Left ventricle myocardium superior (tissue), 1 donor: ENCODE measurements around the gene ADM. TPM values are rescaled to one million over a fixed set of nuclear protein-coding genes. Genes with fewer than 3 reads are reported as not detected.

Experiments used
- ATAC-seq: fragments of 200-7000 bp; cut with Tn5 transposase; one replicate; pipeline ENCODE4 v1.9.1; 2020; ENCODE audit warnings: mild to moderate bottlenecking, moderate library complexity
- DNase-seq: peaks from one replicate; pipeline ENCODE4 v3.0.0-alpha.2; 2020
- intact Hi-C: fragments of 100-400 bp; cut with micrococcal nuclease; formaldehyde crosslinking; loops from one replicate; pipeline ENCODE4 v1.11.0; 2022
- total RNA-seq: library from RNA; stranded (reverse); fragmentation: NEBNext Ultra II Directional; extraction: Animal tissue kit (Norgen Biotek cat#: 25700); gene quantifications from one replicate; pipeline ENCODE4 v1.2.1, GENCODE V29; 2021
- donor health status: DM: no; HTN: yes; CAD: no; lungs with severe emphysema.

Gene ADM
- total RNA-seq, 1 donor from 2014 or later, result 23.4 TPM

DNA sequence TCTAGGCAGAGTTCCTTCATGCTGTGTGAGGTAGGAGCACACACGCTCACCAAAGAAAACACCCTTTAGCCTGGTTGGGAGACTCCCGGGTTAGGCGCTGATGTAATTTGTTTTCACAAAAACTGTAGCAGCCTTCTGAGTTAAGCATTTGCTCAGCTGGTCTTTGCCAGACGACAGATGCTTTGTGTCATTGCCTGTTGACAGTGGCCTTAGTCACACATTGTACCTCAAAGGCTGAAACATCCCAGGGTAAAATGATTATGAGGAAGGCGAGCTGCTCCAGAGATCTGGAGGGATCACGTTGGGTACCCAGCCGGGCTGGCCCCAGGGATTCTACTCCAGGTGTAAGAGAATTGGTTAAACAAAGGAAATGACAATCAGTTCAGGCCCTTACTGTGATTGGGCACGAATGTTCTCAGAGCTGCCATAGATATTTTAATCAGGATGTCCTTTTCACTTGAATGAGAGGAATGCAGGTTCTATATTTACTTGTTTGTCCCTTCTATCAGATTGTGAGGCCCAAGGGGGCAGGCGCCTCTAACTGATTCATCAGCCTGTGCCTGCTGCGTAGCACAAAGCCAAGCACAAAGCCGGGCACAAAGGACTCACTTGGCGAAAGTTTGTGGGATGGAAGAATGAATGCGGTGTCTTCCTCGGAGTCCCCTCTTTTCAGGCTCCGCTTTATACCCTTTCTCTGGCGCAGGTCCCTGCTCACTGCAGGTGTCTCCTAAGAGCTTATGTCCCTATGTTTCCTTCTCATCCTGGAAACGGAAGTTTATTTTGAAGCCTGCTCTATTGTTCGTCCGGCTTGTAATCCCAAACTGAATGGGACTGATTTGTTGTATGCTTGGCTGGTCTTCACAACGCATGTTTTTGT is 47.1 kb downstream of the ADM start:
- intact Hi-C loops, result no loop called here
- ATAC-seq, result peak; percentile 94
- peak; percentile 61 for DNase-seq

DNA sequence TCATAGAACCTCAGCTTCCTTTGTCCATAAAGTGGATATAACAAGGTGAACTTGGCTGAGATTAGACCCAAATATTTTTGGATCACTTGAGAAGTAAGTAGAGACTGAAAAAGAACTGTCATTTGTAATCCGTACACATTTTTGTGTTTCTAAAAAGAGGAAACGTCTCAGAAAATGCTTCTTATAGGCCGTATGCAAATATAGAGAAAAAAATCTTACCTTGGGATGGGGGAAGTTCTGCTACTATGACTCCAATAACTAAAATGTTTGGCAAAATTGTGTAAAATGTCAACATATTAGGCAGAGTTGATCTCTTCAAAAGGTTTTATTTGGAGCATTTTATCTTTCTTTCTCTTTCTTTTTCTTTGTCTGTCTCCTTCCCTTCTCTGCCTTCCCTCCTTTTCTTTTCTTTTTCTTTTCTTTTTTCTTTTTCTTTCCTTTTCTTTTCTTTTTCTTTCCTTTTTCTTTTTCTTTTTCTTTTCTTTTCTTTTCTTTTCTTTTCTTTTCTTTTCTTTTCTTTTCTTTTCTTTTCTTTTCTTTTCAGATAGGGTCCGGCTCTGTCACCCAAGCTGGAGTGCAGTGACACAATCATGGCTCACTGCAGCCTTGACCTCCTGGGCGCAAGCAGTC is 48.2 kb downstream of the ADM start:
- intact Hi-C loops, result no loop called here
- no peak for DNase-seq
- no peak for ATAC-seq

DNA sequence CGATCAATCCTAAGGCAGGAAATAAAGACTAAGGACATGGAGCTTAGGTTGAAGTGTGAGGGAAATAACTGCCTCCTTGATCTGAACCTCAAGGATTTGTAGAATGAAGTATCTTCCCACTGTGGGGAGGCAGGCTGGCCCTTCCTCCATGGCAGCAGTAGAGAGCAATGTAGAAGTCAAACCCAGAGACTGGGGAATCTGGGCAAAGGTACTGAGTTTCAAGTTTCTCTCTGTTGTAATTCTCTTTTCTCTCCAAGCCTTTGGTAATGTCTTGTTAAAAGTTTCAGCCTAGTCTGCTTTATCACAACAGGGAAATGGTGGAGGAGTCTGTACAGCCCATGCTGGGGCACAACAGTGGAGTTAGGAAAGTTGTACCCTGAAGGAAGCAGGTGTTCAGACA is 49.5 kb downstream of the ADM start:
- intact Hi-C loops, result no loop called here
- ATAC-seq, result no peak

DNA sequence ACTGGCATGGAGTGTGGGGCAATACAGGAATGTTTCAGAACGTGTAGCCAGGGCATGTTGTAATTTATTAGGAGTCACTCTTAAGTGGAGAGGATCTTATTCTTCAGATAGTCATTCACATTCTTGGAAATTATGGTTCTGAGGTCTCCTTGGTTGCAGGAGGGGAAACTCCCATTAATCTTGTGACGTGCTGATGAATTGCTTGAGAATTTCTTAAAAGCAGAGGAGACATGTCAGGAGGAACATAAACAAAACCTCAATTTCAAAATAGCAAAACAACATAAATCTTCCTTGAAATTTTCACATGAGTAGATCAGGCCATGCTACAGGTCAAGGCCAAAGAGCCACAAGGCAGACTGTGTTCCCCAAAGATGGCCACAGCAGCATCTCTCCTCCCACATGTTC is 50.4 kb downstream of the ADM start:
- ATAC-seq, result no peak
- intact Hi-C loops, result no loop called here

More for the DNA sequence above, 49.5 kb downstream of the ADM start:
- no peak for DNase-seq

DNA sequence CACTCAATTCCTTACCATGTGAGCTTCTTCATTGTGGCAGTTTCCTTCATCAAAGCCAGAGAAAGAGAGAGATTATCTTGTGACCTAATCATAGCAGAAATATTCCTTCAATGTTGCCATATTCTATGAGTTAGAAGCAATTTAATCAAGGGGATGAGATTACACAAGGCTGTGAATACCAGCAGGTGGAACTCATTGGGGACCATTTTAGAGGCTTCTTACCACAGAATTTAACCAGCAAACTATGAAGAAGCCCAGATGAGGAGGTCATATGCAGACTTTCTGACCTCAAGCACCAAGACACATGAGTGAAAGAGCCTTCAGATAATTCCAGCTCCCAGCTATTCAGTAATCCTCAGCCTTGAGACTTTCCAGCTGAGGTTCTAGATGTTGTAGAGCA is 51.3 kb downstream of the ADM start:
- intact Hi-C loops, result no loop called here
- ATAC-seq, result no peak
- no peak for DNase-seq

More for the DNA sequence above, 50.4 kb downstream of the ADM start:
- DNase-seq, result no peak

Other genes with a start within 250 kb of the ADM start
- gene SBF2, start 10.9 kb upstream of the ADM start, total RNA-seq, result 17.9 TPM
- gene AMPD3, start 150.2 kb downstream of the ADM start, total RNA-seq, result 3.7 TPM
- 34.1 TPM for gene RNF141, start 236.1 kb downstream of the ADM start, total RNA-seq